GM08714 (cell line): ENCODE data around the gene MYNN.
"Not testable (repeated sequence)": the region's sequence is repeated elsewhere in the genome, so short reads cannot be mapped to it uniquely, and the experiment has no call there.

Source experiments
- H3K4me3 ChIP-seq: fragments of 200-500 bp; sonication (Bioruptor generic); 2 replicates; pipeline ENCODE4 v1.5.1; 2014; ENCODE audit warnings: mild to moderate bottlenecking, low read length, inconsistent platforms
- ZNF274 ChIP-seq: IDR thresholded peaks from 2 replicates; pipeline ENCODE4 v1.6.1; 2012; ENCODE audit warnings: mild to moderate bottlenecking, low read depth, low read length

MYNN gene

GRCh38 chr3:169772897-169773816 is at the start of gene MYNN:
Gene MYNN, plus strand, starts transcription at chr3:169773396. Its CDS starts 900 bp downstream, at chr3:169774296.
- TF ChIP-seq ZNF274, result no peak
- H3K4me3 ChIP-seq, result peak within 1 kb of the TSS; percentile 77

- not testable (repeated sequence) for H3K4me3 ChIP-seq
Measured at GRCh38 chr3:169731857-169732256, 41.3 kb upstream of the MYNN start.

GRCh38 chr3:169739067-169739466 is 34.1 kb upstream of the MYNN start:
- no peak overlapping the region for H3K4me3 ChIP-seq
- TF ChIP-seq ZNF274, result no peak

GRCh38 chr3:169744366-169745054 is 28.7 kb upstream of the MYNN start:
- no peak for TF ChIP-seq ZNF274
- no peak overlapping the region for H3K4me3 ChIP-seq

GRCh38 chr3:169746924-169747323 is 26.3 kb upstream of the MYNN start:
- H3K4me3 ChIP-seq, result no peak overlapping the region

GRCh38 chr3:169748670-169749069 is 24.5 kb upstream of the MYNN start:
- no peak overlapping the region for H3K4me3 ChIP-seq
- no peak for TF ChIP-seq ZNF274

More at GRCh38 chr3:169746924-169747323, 26.3 kb upstream of the MYNN start:
- no peak for TF ChIP-seq ZNF274

- no peak for TF ChIP-seq ZNF274
- no peak overlapping the region for H3K4me3 ChIP-seq
Measured at GRCh38 chr3:169750665-169751064, 22.5 kb upstream of the MYNN start.

GRCh38 chr3:169751875-169752274 is 21.3 kb upstream of the MYNN start:
- H3K4me3 ChIP-seq, result no peak overlapping the region
- TF ChIP-seq ZNF274, result no peak

GRCh38 chr3:169754711-169755110 is 18.5 kb upstream of the MYNN start:
- no peak overlapping the region for H3K4me3 ChIP-seq
- no peak for TF ChIP-seq ZNF274

- no peak overlapping the region for H3K4me3 ChIP-seq
- no peak for TF ChIP-seq ZNF274
Measured at GRCh38 chr3:169755488-169755887, 17.7 kb upstream of the MYNN start.

GRCh38 chr3:169758359-169758994 is 14.7 kb upstream of the MYNN start:
- no peak overlapping the region for H3K4me3 ChIP-seq
- no peak for TF ChIP-seq ZNF274

GRCh38 chr3:169759256-169759655 is 13.9 kb upstream of the MYNN start:
- H3K4me3 ChIP-seq, result no peak overlapping the region
- no peak for TF ChIP-seq ZNF274

GRCh38 chr3:169760479-169760878 is 12.7 kb upstream of the MYNN start:
- H3K4me3 ChIP-seq, result no peak overlapping the region
- no peak for TF ChIP-seq ZNF274

GRCh38 chr3:169764312-169764881 is 8.8 kb upstream of the MYNN start:
- TF ChIP-seq ZNF274, result no peak

More at GRCh38 chr3:169764312-169764881, 8.8 kb upstream of the MYNN start:
- peak overlapping the region; percentile 60; the same call in 1 of the 2 replicates for H3K4me3 ChIP-seq
